ENCODE data around the gene MOG.

Gene MOG

DNA sequence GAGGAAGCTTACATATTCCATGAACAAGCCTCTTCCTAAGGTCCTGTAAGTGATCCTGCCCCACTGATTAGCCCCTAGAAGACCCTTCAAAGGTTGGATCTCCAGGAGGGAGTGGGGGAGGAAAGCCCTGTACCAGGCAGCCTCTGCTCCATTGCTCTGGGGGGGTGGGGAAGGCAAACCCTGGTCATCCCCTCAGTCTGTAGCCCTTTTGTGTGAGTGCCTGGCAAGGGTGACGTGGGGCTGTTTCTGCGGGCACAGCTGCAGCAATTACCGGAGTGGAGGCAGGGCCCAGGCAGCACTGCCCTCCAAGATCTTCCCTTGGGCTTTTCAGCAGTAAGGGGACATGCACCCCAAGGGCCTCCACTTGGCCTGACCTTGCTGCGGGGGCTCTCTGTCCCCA is at the start of gene MOG:
TSS of gene MOG (plus strand) at position 295 of the 400 bp plus-strand sequence. CDS start 118 bp downstream, outside the sequence.
- DNase-seq = no peak

DNA sequence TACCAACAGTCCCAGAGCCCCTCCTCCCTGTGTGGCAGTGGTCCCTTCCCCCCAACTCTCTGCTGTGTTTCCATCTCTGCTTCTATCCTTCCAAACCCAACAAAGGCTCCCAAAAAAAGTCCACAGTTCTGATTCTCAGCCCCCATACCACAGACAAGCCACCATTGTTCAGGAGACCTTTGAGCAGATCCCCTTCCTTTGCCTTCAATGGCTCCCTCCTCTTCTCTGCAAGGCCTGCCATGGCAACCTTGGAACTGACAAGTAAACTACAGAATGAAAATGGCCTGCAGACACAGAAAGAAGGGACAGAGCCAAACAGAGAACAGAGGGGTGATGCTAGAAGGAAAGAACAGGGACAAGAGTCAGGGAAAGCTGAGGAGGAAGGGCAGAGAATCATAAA is 48.8 kb upstream of the MOG start:
- DNase-seq = no peak

DNA sequence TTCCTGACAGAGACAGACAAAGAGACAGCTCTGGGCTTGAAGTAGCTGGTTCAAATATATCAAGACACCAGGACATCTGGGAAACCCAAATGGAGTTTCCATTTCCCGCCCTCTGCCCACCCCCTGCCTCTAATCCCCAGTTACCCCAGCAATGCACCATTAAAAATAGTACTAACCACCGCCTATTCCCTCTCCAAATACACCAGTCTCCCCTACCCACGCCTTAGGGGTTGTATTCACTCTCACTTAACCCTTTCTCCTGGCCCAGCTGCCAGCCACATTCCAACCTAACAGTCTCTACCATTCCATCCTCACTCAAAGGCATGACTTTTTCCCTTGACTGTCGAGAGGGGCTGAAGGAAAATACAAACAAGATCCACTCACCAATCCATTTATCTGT is 46.4 kb upstream of the MOG start:
- DNase-seq = no peak

DNA sequence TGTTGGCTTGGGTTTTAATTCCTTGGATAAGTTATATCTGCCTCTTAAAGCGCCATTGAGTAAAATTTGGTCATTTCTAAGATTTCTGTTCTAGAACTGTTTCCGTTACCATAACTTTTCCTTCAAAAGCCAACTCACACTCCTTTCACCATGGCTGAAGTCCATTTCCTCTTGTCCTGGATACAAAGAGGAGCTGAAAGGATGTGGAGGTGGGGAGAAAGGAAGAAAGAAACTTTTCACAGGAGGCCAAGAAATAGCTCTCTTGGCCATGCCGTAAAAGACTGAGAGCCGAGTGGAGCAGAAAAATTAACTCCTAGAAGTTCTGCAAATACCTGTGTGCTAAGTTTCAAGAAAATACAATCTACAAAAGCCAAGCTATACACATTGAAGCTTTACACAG is 45.5 kb upstream of the MOG start:
- DNase-seq = no peak

DNA sequence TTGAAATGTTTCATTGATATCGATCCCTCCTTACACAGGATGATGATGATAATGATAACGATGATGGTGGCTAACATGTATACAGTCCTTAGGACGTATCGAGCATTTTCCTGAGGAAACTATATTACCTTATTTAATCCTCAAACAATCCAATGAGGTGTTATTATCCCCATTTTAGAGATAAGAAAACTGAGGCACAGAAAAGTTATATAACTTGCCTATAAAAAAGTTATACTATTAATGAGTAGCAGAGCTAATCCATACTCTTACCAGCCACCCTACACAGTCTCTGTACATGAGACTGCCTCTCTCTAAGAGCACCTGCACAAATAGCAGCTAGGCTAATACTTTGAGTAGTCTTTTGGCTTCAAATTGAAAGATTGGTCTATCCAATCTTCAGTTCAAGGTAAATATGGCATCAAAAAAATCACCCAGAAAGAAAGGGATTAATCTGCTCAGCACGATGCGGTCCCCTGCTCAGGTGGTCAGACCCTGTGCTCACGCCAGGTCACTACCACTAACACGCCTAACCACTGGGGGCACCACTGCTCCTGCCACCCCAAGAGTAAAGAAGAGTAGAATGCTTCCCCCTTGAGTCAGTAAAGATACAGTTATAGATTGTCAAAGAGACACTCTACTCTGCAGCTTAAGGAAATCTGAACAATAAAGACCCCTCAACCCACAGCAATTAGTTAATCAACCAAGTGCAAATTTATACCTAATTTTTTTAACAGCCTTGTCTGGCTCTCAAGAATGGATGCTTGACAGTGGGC is 38.9 kb upstream of the MOG start:
- DNase-seq = no peak

DNA sequence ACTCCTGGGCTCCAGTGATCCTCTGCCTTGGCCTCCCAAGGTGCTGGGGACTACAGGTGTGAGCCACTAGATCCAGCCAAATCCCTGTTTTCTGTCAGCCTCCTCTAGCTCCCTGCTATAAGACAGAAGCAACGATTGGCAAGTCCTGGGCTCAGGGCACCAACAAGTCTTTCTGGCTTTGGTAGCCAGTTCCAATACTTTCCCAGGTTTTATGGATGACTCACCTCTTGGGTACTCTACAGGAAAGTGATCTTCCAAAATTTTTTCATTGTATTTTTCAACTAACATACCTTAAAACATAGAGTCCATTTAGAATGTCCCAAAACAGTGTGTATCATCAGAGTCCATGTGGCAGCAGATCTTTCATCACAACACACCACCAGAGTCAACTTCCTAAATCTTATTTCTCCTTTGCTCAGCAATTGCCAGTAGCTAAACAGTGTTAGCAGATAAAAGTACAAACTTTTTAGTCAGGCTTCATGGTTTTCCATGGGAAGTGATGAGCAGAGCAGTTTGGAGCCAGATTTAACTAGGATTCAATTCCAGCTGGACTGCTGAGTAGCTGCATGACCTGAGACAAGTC is 37.2 kb upstream of the MOG start:
- DNase-seq = no peak

DNA sequence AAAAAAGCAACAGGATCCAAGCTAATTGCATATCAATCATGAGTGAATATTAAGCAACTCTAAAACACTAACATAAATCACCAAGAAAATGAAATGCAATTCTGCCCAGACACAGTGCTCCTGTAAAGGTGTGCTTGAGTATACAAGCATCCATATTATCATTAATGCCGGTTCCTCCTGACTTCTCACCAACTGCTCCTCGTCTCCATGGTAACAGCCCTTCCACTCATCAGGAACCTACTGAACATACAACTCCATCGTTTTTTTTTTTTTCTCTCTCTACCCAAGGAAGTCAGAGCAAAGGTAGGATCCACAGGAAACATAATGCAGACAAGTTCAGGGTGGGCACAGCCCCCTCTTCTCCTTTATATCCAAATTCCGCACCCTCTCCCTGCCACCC is 36.3 kb upstream of the MOG start:
- no peak for DNase-seq

DNA sequence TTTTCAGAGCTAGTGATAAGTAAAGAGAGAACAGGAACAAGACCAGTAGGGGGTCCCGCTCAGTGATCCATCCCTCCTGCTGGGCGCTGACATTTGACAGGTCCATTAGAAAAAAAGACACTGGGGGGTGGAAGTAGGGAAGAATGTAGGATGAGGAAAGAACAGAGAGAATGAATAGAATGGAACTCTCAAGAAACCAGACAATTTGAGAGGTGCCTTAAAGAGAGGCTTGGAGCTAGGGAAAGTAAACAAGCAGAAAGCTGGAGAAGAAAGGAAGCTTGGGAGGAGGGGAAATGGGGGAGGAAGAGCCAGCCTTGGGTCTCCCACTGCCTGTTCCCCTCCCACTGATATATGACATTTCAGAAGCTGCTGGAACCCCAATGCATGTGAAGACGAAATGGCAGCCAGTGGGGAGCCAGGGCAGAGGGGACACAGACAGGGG is 32.4 kb upstream of the MOG start:
- no peak for DNase-seq

DNA sequence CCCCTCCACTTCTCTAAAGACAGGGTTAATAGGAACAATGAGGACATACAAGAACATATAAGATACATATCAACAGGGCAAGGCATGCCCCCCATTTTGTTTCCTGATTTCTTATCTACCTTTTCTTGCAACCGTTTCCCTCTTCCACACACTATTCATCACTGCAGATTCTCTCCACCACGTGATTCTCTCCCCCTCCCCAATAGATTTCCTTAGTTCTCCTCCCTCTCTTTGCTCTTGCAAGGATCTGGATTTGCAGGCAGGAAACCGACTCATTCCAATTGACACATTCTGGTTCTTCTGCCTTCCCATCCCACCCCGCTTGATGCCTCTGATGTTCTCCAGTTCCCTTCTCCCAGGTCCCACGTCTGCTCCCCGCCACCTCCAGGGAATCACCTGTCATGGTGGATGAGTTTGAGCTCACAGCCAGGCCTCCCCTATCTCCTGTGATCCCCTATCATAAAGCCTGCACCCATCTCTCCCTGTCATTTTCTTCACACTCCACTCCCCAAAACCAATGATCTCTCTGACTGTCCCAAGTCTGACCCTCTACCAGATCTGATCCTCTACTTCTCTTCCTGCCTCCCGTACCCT is 31.5 kb upstream of the MOG start:
- DNase-seq = no peak

DNA sequence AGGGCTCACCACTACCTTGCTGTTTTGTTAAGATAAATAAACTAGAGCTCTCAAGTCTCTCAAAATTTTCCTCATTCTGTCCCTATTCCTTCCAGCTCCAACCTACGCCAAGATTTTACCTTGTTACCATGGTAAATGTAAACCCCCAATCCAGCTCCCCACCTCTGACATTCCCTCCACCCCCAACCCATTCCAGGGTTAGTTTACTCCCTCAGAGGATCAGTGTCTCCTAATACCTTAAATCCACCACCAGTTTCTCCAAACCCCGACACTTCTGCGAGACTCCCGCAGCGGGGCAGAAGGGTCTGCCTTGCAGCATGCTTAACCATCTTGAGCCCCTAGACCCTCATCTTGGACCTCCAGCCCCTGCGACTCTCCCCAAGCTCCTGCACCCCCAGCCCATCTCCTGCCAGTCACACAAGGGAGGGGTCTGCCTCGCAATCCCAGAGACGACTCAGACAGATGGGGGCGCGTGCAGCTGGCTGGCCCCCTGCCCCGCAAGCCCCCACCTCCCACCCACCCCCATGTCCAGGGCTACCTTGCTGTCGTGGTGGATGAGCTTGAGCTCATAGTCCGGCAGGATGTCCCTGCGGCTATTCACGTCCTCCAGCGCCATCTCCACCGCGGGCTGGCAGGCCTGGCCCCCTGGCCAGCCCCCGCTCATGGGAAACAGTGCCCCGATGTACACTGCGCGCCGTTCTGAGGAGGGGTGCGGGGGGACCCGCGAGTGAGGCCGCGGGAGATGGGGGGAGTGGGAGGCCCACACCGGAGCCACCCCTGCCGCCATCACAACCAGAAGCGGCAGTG is 29.7 kb upstream of the MOG start:
- DNase-seq = no peak

DNA sequence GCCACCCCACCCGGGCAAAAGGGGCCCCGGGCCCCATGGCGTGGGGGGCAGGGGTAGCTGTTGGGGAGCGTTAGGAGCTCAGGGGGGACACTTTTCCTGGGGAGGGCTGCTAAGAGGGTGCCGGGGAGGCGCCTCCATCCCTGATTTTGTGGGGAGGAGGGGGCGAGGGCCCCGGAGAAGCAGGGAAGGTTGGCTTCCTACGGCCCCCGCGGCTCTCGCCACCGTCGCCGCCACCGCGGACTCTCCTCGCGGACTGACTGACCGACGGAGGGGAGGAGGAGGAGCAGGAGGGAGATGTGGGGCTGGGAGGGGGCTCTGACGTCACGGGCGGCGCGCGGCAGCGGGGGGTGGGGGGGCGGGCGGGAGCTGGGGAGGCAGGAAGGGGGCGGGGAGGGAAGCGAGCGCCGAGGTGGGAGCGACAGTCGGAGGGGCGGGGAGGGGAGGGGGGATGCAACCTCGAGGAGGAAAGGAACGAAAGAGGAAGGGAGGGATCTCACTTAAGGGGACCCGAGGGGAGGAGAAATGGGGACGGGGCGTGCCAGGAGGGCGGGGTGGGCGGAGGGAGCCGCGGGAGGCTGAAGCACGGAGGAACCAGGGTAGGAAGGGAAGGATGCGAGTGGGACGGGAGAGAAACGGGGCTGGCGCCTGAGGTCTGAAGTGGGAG is 29.0 kb upstream of the MOG start:
- DNase-seq = no peak

DNA sequence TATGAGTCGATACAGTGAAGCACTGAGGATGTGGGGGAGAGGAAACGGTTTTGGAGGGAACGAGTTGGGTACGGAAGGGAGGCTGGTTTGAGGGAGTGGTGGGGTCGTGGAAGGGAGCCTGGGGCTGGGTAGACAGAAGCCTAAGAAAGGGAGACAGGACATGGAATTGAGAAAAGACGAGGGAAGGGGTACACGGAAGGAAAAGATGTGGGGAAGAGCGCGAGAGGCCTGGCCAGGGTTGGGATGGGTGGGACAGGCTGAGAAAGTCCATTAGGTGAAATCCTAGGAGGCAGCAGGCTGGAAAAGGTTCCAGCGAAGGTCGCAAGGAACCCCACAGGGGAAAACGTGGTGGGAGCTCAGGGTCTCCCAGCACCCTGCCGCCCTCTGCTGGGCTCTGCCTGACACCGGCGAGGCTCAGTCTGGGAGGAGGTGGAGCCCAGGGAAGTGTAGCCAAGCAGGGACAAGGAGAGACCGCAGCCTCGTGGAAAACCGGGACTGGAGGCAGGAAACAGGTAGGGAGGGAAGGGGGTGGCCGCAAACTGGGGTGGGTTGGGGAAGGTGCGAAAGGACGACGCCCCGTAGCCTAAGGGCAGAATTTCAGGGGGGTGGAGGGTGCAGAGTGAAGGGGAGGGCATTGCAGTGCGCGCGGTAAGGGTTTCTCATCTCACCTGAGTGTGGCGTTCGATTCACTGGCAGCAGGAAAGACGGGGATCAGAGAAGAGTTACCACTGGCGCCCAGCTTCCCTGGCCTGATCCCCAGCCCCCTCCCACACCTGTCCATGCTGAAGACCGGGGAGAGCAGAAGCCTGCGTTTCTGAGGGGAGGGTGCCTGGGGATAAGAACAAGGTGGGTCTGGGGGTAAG is 28.2 kb upstream of the MOG start:
- DNase-seq = peak in 1 of 2 experiments; percentile 55

DNA sequence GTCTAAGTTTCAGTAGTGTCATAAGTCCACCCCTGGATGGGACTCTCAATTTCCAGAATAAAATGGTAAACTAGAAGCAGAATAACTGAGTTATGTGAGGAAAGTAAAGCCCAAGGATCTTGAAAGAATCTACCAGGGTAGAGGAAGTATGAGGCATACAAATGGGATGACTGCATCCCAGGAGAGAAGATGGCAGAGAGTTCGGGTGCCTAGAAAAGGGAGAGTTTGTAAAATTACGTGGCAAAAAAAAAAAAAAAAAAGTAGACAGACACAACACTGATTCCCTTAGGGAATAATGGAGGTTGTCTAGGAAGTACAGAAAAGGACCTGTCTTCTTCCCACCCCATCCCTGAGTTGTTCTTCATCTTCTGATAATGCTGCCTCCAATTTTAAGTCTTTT is 27.3 kb upstream of the MOG start:
- DNase-seq = no peak

DNA sequence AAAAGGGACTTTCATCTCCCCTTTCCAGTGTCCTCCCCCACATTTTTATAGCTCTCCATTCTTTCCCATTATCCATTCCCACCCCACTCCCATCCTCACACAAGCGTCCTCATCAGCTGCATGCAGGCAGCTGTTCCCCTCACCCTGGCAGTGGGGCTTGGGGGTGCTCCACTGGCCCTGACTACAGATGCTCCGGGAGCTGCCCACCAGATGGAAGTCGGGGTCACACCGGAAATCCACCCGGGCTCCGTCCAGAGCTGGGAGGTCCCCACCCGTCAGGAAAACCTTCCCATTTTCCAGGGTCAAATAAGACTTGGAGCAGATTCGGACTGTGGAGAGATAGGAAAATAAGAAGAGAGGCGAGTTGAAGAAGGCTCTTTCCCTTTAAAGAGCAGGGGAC is 26.6 kb upstream of the MOG start:
- DNase-seq = no peak

DNA sequence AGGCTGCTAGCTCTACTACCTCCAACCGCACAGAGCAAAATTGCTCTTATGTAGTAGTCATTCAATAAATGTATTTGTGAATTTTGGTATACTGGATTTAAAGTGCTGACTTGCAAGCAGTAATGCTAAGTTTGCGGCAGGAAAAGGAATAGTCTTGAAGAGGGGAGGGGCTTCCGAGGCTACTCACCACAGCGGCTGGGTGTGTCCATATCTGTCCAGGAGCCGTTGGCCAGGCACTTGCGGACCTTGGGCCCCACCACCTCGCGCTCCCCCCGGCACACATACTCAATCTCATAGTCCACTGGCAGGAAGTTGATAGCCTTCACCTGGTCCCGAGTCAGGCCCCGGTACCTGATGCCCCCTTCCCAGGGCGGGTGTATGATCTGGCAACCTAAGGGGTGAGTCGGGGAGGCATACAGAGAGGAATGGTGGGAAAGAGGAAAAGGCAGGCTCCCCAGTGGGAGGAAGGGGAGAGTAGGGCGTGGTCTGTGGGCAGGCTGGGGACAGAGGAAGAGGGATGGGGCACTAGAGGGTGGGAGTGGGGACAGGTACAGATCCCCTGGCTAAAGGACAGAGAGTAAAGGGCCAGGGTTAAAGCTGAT is 25.6 kb upstream of the MOG start:
- no peak for DNase-seq

DNA sequence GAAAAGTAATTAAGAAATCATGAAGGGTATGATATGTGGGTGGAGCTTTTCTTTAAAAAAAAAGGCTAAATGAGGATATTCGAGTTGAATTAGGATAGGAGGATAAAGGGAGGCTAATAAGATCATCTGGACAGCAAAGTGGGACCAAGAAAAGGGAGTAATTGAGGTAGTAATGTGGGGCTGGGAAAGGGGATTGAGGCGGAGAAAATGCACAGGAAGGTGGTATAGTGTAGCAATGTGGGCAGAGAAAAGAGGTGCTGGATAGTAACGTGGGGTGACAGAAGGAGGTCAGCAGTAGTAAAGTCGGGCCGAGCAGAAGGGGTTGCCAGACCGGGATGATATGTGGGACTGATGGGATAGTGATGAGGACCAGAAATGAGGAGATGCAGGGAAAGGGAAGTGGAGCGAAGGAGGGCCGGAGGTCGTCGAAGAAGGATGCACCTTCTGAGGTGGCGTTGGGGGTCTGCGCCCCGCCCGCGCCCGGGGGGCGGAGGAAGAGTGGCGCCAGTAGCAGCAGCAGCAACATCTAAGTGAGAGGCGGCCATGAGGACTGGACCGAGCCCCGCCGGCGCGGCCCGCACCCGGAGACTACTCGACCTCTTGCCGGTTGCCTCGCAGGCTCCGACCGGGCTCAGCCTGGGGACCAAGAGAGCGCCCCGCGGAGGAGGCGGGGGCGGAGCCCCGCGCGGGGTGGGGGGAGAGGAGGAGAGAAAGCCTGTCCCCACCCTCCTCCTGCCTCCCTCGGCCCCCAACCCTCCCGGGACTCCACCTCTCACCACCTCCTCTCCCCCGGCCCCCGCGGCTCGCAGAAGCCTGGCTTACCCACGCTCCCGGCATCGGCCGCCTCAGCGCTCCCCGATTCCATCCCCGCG is 24.8 kb upstream of the MOG start:
- peak in 1 of 2 experiments; percentile 50 for DNase-seq

DNA sequence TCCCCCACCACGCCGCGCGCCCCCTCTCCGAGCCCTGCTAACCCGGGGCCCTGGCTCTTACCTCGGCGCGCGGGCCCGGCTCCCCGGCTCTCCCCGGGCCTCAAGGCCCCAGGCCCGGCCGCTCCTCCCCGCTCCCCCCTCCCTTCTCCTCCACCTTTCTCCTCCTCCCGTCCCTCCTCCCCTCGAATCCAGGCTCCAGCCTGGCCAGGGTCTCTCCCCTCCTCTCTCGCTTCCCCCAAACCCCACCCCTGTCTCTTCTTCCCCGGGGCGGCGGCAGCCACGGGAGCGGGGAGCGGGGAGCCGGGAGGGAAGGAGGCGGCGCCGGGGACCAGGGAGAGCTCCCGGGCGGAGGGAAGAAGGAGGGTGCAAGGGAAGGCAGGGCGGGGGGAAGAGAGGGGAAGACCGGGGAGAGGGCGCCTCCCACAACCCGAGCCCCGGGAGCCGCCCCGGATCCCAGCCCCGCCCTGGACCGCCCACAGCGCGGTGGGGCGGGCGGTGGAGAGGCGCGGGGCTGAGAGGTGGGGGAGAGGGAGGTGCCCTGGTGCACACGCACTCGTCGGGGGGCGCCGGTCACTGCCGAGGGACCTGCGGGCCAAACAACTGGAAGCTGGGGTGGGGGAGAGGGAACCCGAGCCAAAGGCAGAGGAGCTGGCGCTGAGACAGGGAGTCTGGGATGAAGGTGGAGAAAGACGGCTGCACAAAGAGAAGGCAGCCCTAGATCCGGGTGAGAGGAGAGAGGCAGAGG is 23.9 kb upstream of the MOG start, which contains the start of gene GABBR1:
TSS of gene GABBR1 (minus strand) at position 395 of the 745 bp plus-strand sequence. CDS start 798 bp downstream, outside the sequence.
- peak; percentile 62 to 85 for DNase-seq

DNA sequence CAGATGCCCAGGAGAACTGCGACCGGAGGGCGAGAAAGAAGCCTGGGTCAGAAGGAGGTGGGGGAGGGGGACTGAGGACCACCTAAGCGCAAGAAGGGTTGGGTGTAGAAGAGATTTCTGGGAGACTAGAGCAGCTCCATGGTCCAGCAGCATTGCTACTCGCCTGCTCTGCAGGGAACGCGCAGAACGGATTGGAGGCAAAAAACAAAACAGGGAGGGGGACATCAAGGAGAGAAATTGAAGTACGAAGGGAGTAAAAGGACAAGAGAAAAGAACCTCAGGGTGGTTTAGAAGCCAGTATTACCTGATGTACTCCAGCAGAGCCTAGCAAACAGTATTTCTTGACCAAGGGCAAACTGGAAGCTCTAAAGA is 23.4 kb upstream of the MOG start:
- DNase-seq = peak in 1 of 2 experiments; percentile 62

DNA sequence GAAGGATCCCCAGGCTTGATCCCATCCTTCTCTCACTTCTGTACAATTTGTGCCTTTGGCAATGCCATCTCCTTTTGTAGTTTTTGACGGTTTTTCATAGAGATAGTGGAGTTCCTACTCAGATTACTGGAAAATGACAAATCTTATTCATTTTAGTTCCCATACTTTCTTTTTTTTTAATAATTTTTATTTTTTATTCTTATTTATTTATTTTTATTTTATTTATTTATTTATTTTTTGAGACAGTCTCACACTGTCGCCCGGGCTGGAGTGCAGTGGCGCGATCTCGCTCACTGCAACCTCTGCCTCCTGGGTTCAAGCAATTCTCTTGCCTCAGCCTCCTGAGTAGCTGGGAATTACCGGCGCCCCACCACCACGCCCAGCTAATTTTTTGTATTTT is 19.6 kb upstream of the MOG start:
- DNase-seq = no peak
